Vagina (tissue), 2 donors: ENCODE results near the gene E2F8. TPM values are rescaled to one million over a fixed set of nuclear protein-coding genes. Genes with fewer than 3 reads are reported as not detected.
"Not testable (repeated sequence)": the region's sequence is repeated elsewhere in the genome, so short reads cannot be mapped to it uniquely, and the experiment has no call there.

Experiments used
- DNase-seq, 2 donors: peaks; one replicate each; pipeline ENCODE4 v3.0.0-alpha.2; 2017; ENCODE audit errors: extremely low spot score in 2 of 2
- H3K27ac ChIP-seq: fragments of 200-600 bp; sonication (generic); one replicate; pipeline ENCODE4 v1.5.1; 2019
- H3K27me3 ChIP-seq: fragments of 200-600 bp; sonication (generic); one replicate; pipeline ENCODE4 v1.5.1; 2019
- H3K36me3 ChIP-seq, 2 donors: fragments of 200-600 bp; sonication (generic); one replicate each; pipeline ENCODE4 v1.5.1; 2017 to 2019
- H3K4me1 ChIP-seq: fragments of 200-600 bp; sonication (generic); one replicate; pipeline ENCODE4 v1.5.1; 2019
- H3K4me3 ChIP-seq, 2 donors: fragments of 200-600 bp; sonication (generic); 1 replicate in 1 of 2; 2 replicates in 1 of 2; pipeline ENCODE4 v1.5.1; 2016 to 2019
- H3K9me3 ChIP-seq: fragments of 200-600 bp; sonication (generic); one replicate; pipeline ENCODE4 v1.5.1; 2019
- POLR2A ChIP-seq, 2 donors: fragments of 450-650 bp; IDR thresholded peaks; one replicate each; pipeline ENCODE4 v1.6.1; 2017; ENCODE audit warnings: antibody characterized with exemption in 2 of 2, mild to moderate bottlenecking in 2 of 2, moderate library complexity in 2 of 2
- POLR2AphosphoS5 ChIP-seq, 2 donors: sonication (generic); formaldehyde crosslinking; IDR thresholded peaks; one replicate each; pipeline ENCODE4 v1.9.0; 2017; ENCODE audit warnings: antibody characterized with exemption in 2 of 2, mild to moderate bottlenecking in 2 of 2, low read depth in 1 of 2; ENCODE audit not compliant: insufficient read depth in 1 of 2
- intact Hi-C: fragments of 100-400 bp; cut with DNase I; formaldehyde crosslinking; loops from one replicate; pipeline ENCODE4 v1.15.1; 2023
- total RNA-seq: library from RNA; depleted of rRNA; stranded (reverse); fragments of >200 nt; gene quantifications from one replicate; pipeline ENCODE4 v1.2.3, GENCODE V29; 2016
- TF ChIP-seq, protein P1 (sequence below), 3 experiments: fragments of 450-650 bp in 2 of 3; fragments of 200-600 bp in 1 of 3; sonication (generic) in 1 of 3; IDR thresholded peaks; one replicate each; pipeline ENCODE4 v1.5.1; 2017 to 2019; ENCODE audit warnings: antibody characterized with exemption in 3 of 3, mild to moderate bottlenecking in 2 of 3, moderate library complexity in 2 of 3

E2F8 gene
- total RNA-seq, 1 donor from 2014 or later, result 4.2 TPM

DNA sequence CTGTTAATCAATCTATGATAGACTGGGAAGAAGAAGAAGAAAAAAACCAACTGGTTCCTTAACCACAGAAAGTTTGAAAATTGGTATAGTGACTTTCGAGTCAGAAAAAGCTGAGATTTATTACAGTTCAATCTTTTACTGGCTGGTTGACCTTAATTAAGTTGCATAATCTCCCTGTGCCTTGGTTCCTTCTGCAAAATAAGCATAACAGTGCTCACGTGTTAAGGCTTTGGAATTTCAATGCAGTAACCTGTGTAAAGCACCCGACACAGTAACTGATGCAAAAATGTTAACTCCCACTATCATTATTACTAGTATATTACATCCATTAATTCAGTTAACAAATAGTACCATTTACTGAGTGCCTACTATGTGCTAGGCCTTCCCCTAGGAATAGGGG lies 22.6 kb upstream of the E2F8 start:
- intact Hi-C loops, result no loop called here
- no peaks in the 10 kb centered on the region for H3K27me3 ChIP-seq
- no peaks in the 10 kb centered on the region for H3K4me1 ChIP-seq
- H3K9me3 ChIP-seq, result no peaks in the 10 kb centered on the region
- H3K36me3 ChIP-seq, result no peaks in the 10 kb centered on the region
- H3K27ac ChIP-seq, result no peak overlapping the region
- TF ChIP-seq, protein P1, sequence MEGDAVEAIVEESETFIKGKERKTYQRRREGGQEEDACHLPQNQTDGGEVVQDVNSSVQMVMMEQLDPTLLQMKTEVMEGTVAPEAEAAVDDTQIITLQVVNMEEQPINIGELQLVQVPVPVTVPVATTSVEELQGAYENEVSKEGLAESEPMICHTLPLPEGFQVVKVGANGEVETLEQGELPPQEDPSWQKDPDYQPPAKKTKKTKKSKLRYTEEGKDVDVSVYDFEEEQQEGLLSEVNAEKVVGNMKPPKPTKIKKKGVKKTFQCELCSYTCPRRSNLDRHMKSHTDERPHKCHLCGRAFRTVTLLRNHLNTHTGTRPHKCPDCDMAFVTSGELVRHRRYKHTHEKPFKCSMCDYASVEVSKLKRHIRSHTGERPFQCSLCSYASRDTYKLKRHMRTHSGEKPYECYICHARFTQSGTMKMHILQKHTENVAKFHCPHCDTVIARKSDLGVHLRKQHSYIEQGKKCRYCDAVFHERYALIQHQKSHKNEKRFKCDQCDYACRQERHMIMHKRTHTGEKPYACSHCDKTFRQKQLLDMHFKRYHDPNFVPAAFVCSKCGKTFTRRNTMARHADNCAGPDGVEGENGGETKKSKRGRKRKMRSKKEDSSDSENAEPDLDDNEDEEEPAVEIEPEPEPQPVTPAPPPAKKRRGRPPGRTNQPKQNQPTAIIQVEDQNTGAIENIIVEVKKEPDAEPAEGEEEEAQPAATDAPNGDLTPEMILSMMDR (IDR thresholded peaks at IDR 0.05), result no peak
- TF ChIP-seq POLR2A (IDR thresholded peaks at IDR 0.05) (no peak), POLR2AphosphoS5 (IDR thresholded peaks at IDR 0.05; ENCODE audit: insufficient read depth in 1 of 2, low read depth in 1 of 2) (no peak)
- no peak for DNase-seq
- no peak overlapping the region for H3K4me3 ChIP-seq

DNA sequence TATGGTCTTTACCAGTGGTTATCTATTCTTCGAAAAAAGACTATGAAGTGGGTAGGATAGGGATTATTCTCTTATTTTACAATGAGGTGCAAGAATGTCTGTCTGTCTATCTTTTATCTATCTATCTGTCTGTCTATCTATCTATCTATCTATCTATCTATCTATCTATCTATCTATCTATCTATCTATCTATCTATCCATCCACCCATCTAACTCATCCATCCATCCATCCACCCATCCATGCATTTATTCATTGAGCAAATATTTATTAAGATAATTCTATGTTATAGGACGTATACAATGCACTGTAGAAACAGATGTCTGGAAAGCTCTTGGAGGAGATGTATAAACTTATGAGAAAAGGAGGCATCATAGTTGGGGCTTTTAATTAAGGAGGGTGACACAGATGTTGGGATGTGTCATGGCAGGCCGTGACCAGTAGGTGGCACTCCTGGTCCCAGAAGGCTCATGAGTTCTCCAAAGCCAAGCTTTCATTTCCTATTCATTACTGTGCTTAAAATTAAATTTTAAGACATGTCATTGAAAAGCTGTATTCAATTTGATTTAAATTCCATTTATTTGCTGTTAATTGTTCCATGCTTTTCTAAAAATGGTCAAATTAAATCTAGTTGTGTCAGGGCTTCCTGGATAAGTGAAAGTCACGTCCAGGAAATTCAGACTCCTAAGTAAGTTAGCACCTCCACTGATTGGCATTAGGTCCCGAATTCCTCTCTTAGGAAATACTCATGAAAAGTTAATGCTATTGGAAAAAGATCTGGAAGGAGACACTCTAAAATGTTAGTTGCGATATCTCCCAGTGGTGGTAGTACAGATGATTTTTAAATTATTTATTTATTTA lies 19.0 kb upstream of the E2F8 start:
- intact Hi-C loops, result no loop called here
- TF ChIP-seq, protein P1 (IDR thresholded peaks at IDR 0.05), result peak; percentile 58 to 77 (median 76)
- no peak for TF ChIP-seq POLR2A (IDR thresholded peaks at IDR 0.05)

DNA sequence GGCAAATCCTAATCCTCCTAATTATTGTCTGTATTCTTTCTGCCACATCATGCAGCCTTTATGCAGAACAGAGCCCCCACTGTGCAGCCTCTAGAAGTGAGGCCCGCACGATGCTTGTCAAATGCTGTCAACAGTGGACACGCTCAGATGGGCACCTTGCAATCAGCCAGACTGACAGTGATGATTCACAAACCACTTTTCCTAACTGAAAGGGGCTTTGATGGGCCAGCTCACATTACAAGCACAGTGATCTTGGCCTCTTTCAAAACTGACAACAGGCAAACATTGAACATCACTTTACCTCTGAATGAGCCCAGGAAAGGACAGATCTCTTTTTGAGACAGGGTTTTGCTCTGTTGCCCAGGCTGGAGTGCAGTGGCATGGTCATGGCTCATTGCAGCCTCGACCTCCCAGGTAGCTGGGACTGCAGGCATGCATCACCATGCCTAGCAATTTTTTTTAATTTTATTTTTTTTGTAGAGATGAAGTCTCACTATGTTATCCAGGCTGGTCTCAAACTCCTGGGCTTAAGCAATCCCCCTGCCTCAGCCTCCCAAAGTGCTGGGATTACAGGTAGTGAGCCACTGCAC lies 18.0 kb upstream of the E2F8 start:
- H3K4me3 ChIP-seq, result no peak overlapping the region
- intact Hi-C loops, result no loop called here
- H3K9me3 ChIP-seq, result no peaks in the 10 kb centered on the region
- no peak overlapping the region for H3K27ac ChIP-seq
- H3K36me3 ChIP-seq, result no peaks in the 10 kb centered on the region
- DNase-seq, result no peak
- no peaks in the 10 kb centered on the region for H3K4me1 ChIP-seq
- TF ChIP-seq POLR2AphosphoS5 (IDR thresholded peaks at IDR 0.05; ENCODE audit: insufficient read depth in 1 of 2, low read depth in 1 of 2), result no peak
- H3K27me3 ChIP-seq, result no peaks in the 10 kb centered on the region

More for the DNA sequence above, 19.0 kb upstream of the E2F8 start:
- Histone ChIP-seq H3K4me1 (no peaks in the 10 kb centered on the region), H3K4me3 (peak overlapping the region in 1 of 2 donors; percentile 2), H3K27me3 (no peaks in the 10 kb centered on the region), H3K27ac (no peak overlapping the region), H3K36me3 (no peaks in the 10 kb centered on the region), H3K9me3 (no peaks in the 10 kb centered on the region)
- no peak for DNase-seq

DNA sequence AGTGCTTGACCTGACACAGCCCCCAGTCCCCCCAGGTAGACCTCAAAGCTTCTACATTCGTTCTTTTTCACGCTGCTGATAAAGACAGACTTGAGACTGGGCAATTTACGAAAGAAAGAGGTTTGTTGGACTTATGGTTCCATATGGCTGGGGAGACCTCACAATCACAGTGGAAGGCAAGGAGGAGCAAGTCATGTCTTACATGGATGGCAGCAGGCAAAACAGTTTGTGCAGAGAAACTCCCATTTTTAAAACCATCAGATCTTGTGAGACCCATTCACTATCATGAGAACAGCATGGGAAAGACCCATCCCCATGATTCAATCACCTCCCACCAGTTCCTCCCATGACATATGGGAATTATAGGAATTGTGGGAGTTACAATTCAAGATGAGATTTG lies 13.7 kb upstream of the E2F8 start:
- H3K4me3 ChIP-seq, H3K9me3 ChIP-seq, intact Hi-C loops, H3K27ac ChIP-seq, DNase-seq, H3K4me1 ChIP-seq, H3K27me3 ChIP-seq, H3K36me3 ChIP-seq: not testable (repeated sequence)

DNA sequence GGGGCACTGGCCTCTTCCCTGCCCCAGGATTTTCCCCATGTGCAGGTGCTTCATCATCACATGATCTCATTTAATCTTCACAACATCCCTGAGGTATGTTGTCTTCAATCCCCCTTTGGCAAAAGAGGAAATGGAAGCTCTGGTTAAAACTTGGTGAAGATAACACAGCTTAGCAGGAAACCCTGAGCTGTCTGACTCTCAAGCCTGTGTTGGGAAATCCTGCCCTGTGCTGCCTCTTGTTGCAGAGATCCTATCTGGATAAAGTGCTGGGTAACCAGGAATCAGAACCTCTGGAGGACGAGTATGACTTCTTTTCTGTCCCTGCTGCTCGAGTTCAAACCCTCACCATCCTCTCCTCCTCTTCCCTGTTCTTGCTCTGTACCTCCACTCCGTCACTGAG lies 13.1 kb upstream of the E2F8 start:
- Histone ChIP-seq H3K27me3 (no peaks in the 10 kb centered on the region), H3K4me1 (no peaks in the 10 kb centered on the region), H3K27ac (no peak overlapping the region), H3K9me3 (no peaks in the 10 kb centered on the region), H3K4me3 (no peak overlapping the region), H3K36me3 (no peaks in the 10 kb centered on the region)
- DNase-seq, result no peak
- intact Hi-C loops, result no loop called here
- TF ChIP-seq POLR2A (IDR thresholded peaks at IDR 0.05) (no peak), POLR2AphosphoS5 (IDR thresholded peaks at IDR 0.05; ENCODE audit: insufficient read depth in 1 of 2, low read depth in 1 of 2) (no peak)
- TF ChIP-seq, protein P1 (IDR thresholded peaks at IDR 0.05), result no peak

DNA sequence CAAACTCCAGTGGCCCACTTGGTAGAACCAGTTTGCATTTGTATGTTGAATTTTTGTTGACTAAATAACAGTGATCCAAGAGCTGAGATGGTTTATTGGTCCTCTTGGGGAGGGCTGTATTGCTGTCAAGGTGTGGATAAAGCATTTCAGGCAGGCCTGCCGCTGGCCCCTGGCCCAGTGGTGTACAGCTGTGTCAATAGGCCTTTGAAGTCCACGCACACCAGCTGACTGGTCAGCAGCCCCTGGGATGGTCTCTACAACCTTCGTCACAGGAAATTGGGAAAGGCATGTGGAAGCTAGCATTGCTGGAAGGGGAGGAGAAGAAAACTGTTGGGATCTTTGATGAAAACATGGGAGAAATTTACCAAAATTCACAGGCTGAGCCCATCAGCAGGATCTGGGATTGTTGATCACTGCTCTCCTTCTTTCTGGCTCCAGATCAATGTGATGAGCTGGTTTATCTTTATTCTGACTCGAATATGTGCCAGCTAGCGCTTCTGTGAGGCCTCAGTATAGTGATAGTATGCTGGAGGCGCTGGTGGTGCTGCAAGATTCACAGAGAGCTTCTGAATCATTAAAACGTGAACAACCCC lies 12.5 kb upstream of the E2F8 start:
- H3K4me1 ChIP-seq, result no peaks in the 10 kb centered on the region
- H3K27me3 ChIP-seq, result no peaks in the 10 kb centered on the region
- intact Hi-C loops, result no loop called here

More for the DNA sequence above, 12.5 kb upstream of the E2F8 start:
- TF ChIP-seq, protein P1 (IDR thresholded peaks at IDR 0.05), result no peak
- no peak for TF ChIP-seq POLR2AphosphoS5 (IDR thresholded peaks at IDR 0.05; ENCODE audit: insufficient read depth in 1 of 2, low read depth in 1 of 2)
- no peak for TF ChIP-seq POLR2A (IDR thresholded peaks at IDR 0.05)
- Histone ChIP-seq H3K9me3 (no peaks in the 10 kb centered on the region), H3K36me3 (no peaks in the 10 kb centered on the region), H3K27ac (no peak overlapping the region), H3K4me3 (no peak overlapping the region)
- no peak for DNase-seq
